Immature natural killer cell (primary cell): ENCODE measurements around the gene SLC38A7. TPM values are rescaled to one million over a fixed set of nuclear protein-coding genes. Genes with fewer than 3 reads are reported as not detected.
"Not testable (repeated sequence)": the region's sequence is repeated elsewhere in the genome, so short reads cannot be mapped to it uniquely, and the experiment has no call there.

Experiments
- DNase-seq, 3 donors: peaks; one replicate each; pipeline ENCODE4 v3.0.0; 2022; ENCODE audit warnings: mixed read lengths in 1 of 3
- H3K27ac Mint-ChIP-seq, 6 donors: one replicate each; pipeline ENCODE4 v1.8.0; 2020; ENCODE audit warnings: mixed read lengths in 6 of 6, mild to moderate bottlenecking in 5 of 6, inconsistent platforms in 4 of 6, moderate library complexity in 3 of 6
- H3K27me3 Mint-ChIP-seq, 3 donors: one replicate each; pipeline ENCODE4 v1.8.0; 2020 to 2021; ENCODE audit warnings: low read depth in 3 of 3, mild to moderate bottlenecking in 3 of 3, mixed read lengths in 3 of 3, moderate library complexity in 3 of 3, inconsistent platforms in 1 of 3
- H3K36me3 Mint-ChIP-seq, 3 donors: one replicate each; pipeline ENCODE4 v1.8.0; 2020; ENCODE audit warnings: mixed read lengths in 3 of 3, inconsistent platforms in 2 of 3, mild to moderate bottlenecking in 2 of 3
- H3K4me1 Mint-ChIP-seq, 2 donors: one replicate each; pipeline ENCODE4 v1.8.0; 2020; ENCODE audit warnings: inconsistent platforms in 2 of 2, mild to moderate bottlenecking in 2 of 2, mixed read lengths in 2 of 2, moderate library complexity in 1 of 2
- H3K4me3 Mint-ChIP-seq, 5 donors: one replicate each; pipeline ENCODE4 v1.8.0; 2020; ENCODE audit warnings: mild to moderate bottlenecking in 5 of 5, mixed read lengths in 5 of 5, inconsistent platforms in 3 of 5, moderate library complexity in 3 of 5
- H3K9me3 Mint-ChIP-seq, 6 donors: one replicate each; pipeline ENCODE4 v1.8.0; 2020; ENCODE audit warnings: mild to moderate bottlenecking in 6 of 6, mixed read lengths in 6 of 6, inconsistent platforms in 4 of 6, moderate library complexity in 3 of 6
- polyA plus RNA-seq, 3 donors: library from polyadenylated mRNA; unstranded; fragments of 300-500 nt; fragmentation: Illumina TruSeq; gene quantifications; one replicate each; pipeline ENCODE4 v1.2.3, GENCODE V29; 2021

SLC38A7 gene
- polyA plus RNA-seq, 3 donors from 2014 or later: 2.3 to 6.8 (median 4.2) TPM

GRCh38 chr16:58638148-58639036 lies 46.2 kb downstream of the SLC38A7 start:
- no peak overlapping the region for H3K4me3 Mint-ChIP-seq
- H3K27me3 Mint-ChIP-seq: peaks cover 0 to 4% (median 2%) of the 10 kb centered on the region in 3 donors
- H3K4me1 Mint-ChIP-seq: no peaks in the 10 kb centered on the region
- H3K27ac Mint-ChIP-seq: peak overlapping the region in 1 of 6 donors; percentile 48
- H3K36me3 Mint-ChIP-seq: no peaks in the 10 kb centered on the region
- no peak for DNase-seq
- H3K9me3 Mint-ChIP-seq: no peaks in the 10 kb centered on the region

GRCh38 chr16:58637021-58637420 lies 47.5 kb downstream of the SLC38A7 start:
- H3K9me3 Mint-ChIP-seq, H3K4me1 Mint-ChIP-seq, H3K4me3 Mint-ChIP-seq, H3K27me3 Mint-ChIP-seq, H3K36me3 Mint-ChIP-seq, H3K27ac Mint-ChIP-seq, DNase-seq: not testable (repeated sequence)

- peak overlapping the region in 1 of 6 donors; percentile 16 for H3K27ac Mint-ChIP-seq
- H3K9me3 Mint-ChIP-seq: no peaks in the 10 kb centered on the region
- peaks cover 0 to 5% (median 4%) of the 10 kb centered on the region in 3 donors for H3K27me3 Mint-ChIP-seq
- H3K4me1 Mint-ChIP-seq: peaks cover under 1 to 3% of the 10 kb centered on the region in 2 donors
- H3K4me3 Mint-ChIP-seq: no peak overlapping the region
- no peak for DNase-seq
- no peaks in the 10 kb centered on the region for H3K36me3 Mint-ChIP-seq
Measured at GRCh38 chr16:58636466-58636865, 48.1 kb downstream of the SLC38A7 start.

- no peak overlapping the region for H3K4me3 Mint-ChIP-seq
- peaks cover 0 to 5% (median 4%) of the 10 kb centered on the region in 3 donors for H3K27me3 Mint-ChIP-seq
- no peaks in the 10 kb centered on the region for H3K9me3 Mint-ChIP-seq
- H3K4me1 Mint-ChIP-seq: peaks cover 4 to 7% of the 10 kb centered on the region in 2 donors
- no peak overlapping the region for H3K27ac Mint-ChIP-seq
- H3K36me3 Mint-ChIP-seq: no peaks in the 10 kb centered on the region
- DNase-seq: no peak
Measured at GRCh38 chr16:58635502-58635901, 49.1 kb downstream of the SLC38A7 start.

- no peaks in the 10 kb centered on the region for H3K9me3 Mint-ChIP-seq
- H3K27me3 Mint-ChIP-seq: peaks cover 9 to 14% (median 13%) of the 10 kb centered on the region in 3 donors
- H3K36me3 Mint-ChIP-seq: no peaks in the 10 kb centered on the region
- DNase-seq: no peak
- no peak overlapping the region for H3K27ac Mint-ChIP-seq
- H3K4me3 Mint-ChIP-seq: no peak overlapping the region
- H3K4me1 Mint-ChIP-seq: peaks cover 10 to 13% of the 10 kb centered on the region in 2 donors
Measured at GRCh38 chr16:58634265-58634802, 50.2 kb downstream of the SLC38A7 start.

- peaks cover 11 to 14% (median 13%) of the 10 kb centered on the region in 3 donors for H3K27me3 Mint-ChIP-seq
- peaks cover 33 to 44% of the 10 kb centered on the region in 2 donors for H3K4me1 Mint-ChIP-seq
- peak; percentile 99 to 100 (median 99) for DNase-seq
- H3K27ac Mint-ChIP-seq: peak within 1 kb of the TSS; percentile 98 to 100 (median 100)
- no peaks in the 10 kb centered on the region for H3K9me3 Mint-ChIP-seq
- H3K4me3 Mint-ChIP-seq: peak within 1 kb of the TSS; percentile 91 to 100 (median 99)
- no peaks in the 10 kb centered on the region for H3K36me3 Mint-ChIP-seq
Measured at GRCh38 chr16:58629733-58630640, 54.6 kb downstream of the SLC38A7 start, which contains the start of gene CNOT1. Gene CNOT1, minus strand, starts transcription at chr16:58629826. Its CDS starts 30,489 bp downstream, at chr16:58599337.

GRCh38 chr16:58628845-58629732 lies 55.5 kb downstream of the SLC38A7 start:
- Mint-ChIP-seq H3K9me3 (no peaks in the 10 kb centered on the region), H3K27ac (peak overlapping the region; percentile 98 to 100 (median 100)), H3K27me3 (peaks cover 11 to 14% (median 13%) of the 10 kb centered on the region in 3 donors), H3K4me1 (peaks cover 38 to 53% of the 10 kb centered on the region in 2 donors), H3K36me3 (no peaks in the 10 kb centered on the region), H3K4me3 (peak overlapping the region; percentile 91 to 100 (median 99))
- peak; percentile 43 to 58 (median 57) for DNase-seq

- peaks cover 0 to 7% (median 2%) of the 10 kb centered on the region in 3 donors for H3K27me3 Mint-ChIP-seq
- peaks cover 39 to 60% of the 10 kb centered on the region in 2 donors for H3K4me1 Mint-ChIP-seq
- H3K27ac Mint-ChIP-seq: peak overlapping the region in 1 of 6 donors; percentile 32
- no peak for DNase-seq
- no peak overlapping the region for H3K4me3 Mint-ChIP-seq
- no peaks in the 10 kb centered on the region for H3K9me3 Mint-ChIP-seq
- H3K36me3 Mint-ChIP-seq: peaks cover 0 to 12% (median 8%) of the 10 kb centered on the region in 3 donors
Measured at GRCh38 chr16:58624209-58624608, 60.4 kb downstream of the SLC38A7 start.

- Mint-ChIP-seq H3K27me3 (peaks cover 0 to 6% (median 0%) of the 10 kb centered on the region in 3 donors), H3K27ac (peak overlapping the region in 2 of 6 donors; percentile 43 to 73), H3K4me1 (peaks cover 22 to 45% of the 10 kb centered on the region in 2 donors), H3K36me3 (peaks cover 0 to 17% (median 8%) of the 10 kb centered on the region in 3 donors), H3K4me3 (no peak overlapping the region), H3K9me3 (no peaks in the 10 kb centered on the region)
- DNase-seq: no peak
Measured at GRCh38 chr16:58620396-58620795, 64.2 kb downstream of the SLC38A7 start.

GRCh38 chr16:58615280-58615679 lies 69.3 kb downstream of the SLC38A7 start:
- no peak overlapping the region for H3K4me3 Mint-ChIP-seq
- DNase-seq: no peak
- peak overlapping the region in 5 of 6 donors; percentile 49 to 72 (median 67) for H3K27ac Mint-ChIP-seq
- H3K27me3 Mint-ChIP-seq: peaks cover 0 to 2% (median 0%) of the 10 kb centered on the region in 3 donors
- peaks cover 0 to 16% (median 0%) of the 10 kb centered on the region in 3 donors for H3K36me3 Mint-ChIP-seq
- H3K4me1 Mint-ChIP-seq: peaks cover 29 to 47% of the 10 kb centered on the region in 2 donors
- H3K9me3 Mint-ChIP-seq: no peaks in the 10 kb centered on the region
